H1 (cell line): Measurements from ENCODE around the gene CCDC89. TPM values are rescaled to one million over a fixed set of nuclear protein-coding genes. Genes with fewer than 3 reads are reported as not detected.

Experiments used
- ATF2 ChIP-seq: IDR thresholded peaks from 2 replicates; pipeline ENCODE4 v1.6.1; 2012; ENCODE audit warnings: low read length, inconsistent platforms
- CBX5 ChIP-seq: fragments of 300-800, 300-1000 bp; sonication (generic); IDR thresholded peaks from 2 replicates; pipeline ENCODE4 v1.7.1; 2016; ENCODE audit warnings: antibody characterized with exemption, low read length, low read depth
- JUN ChIP-seq: IDR thresholded peaks from 2 replicates; pipeline ENCODE4 v1.6.1; 2011; ENCODE audit warnings: low read depth, mild to moderate bottlenecking, improper control_type of control experiment, low read length
- JUND ChIP-seq: IDR thresholded peaks from 2 replicates; pipeline ENCODE4 v1.6.1; 2011; ENCODE audit warnings: mild to moderate bottlenecking, improper control_type of control experiment, low read length
- KDM4A ChIP-seq: IDR thresholded peaks from one replicate; pipeline ENCODE4 v1.7.1; 2012; ENCODE audit warnings: low read depth, mild to moderate bottlenecking, moderate library complexity, low read length, inconsistent platforms; ENCODE audit not compliant: severe bottlenecking
- SAP30 ChIP-seq: fragments of 300-600 bp; sonication (generic); IDR thresholded peaks from 2 replicates; pipeline ENCODE4 v1.7.1; 2012; ENCODE audit warnings: low read length, moderate library complexity, mild to moderate bottlenecking, inconsistent platforms; ENCODE audit not compliant: insufficient read depth, insufficient replicate concordance
- SIX5 ChIP-seq: IDR thresholded peaks from 2 replicates; pipeline ENCODE4 v1.6.1; 2011; ENCODE audit warnings: mild to moderate bottlenecking, low read depth, low read length
- TAF1 ChIP-seq: IDR thresholded peaks from 2 replicates; pipeline ENCODE4 v1.6.1; 2011; ENCODE audit warnings: mild to moderate bottlenecking, low read depth, low read length
- TBP ChIP-seq: IDR thresholded peaks from 2 replicates; pipeline ENCODE4 v1.6.1; 2011; ENCODE audit warnings: low read depth, low read length, improper control_type of control experiment
- polyA plus RNA-seq, 7 experiments: library from polyadenylated mRNA; depleted of rRNA in 3 of 7; stranded (reverse) in 5 of 7; unstranded in 2 of 7; fragments of >200 nt in 5 of 7; fragments of 200-250 nt in 2 of 7; gene quantifications; 1 replicate in 5 of 7; 2 replicates in 1 of 7; 4 replicates in 1 of 7; pipeline versions ENCODE4 v1.2.1 to v1.2.3, GENCODE V29; 2011 to 2013; ENCODE audit warnings: missing spikeins in 2 of 7, mixed read lengths in 2 of 7
- total RNA-seq: library from RNA; stranded (reverse); fragmentation: NEBNext Ultra II Directional; extraction: Animal tissue kit (Norgen Biotek cat#: 25700); gene quantifications from 2 replicates; pipeline ENCODE4 v1.2.1, GENCODE V29; 2021

The CCDC89 gene
- total and polyA plus RNA-seq, 2 of the 8 experiments (the other 6 are each of a cell fraction or from before 2014, with no cell fraction given) = not detected

- no peak for TF ChIP-seq CBX5
- no peak for TF ChIP-seq JUN
- no peak for TF ChIP-seq SIX5
- 0 out of 2 replicates have a peak, but pooled peaks have one; percentile 12 for TF ChIP-seq TBP
- TF ChIP-seq KDM4A = no peak
- TF ChIP-seq ATF2 = no peak
- TF ChIP-seq JUND = peak; percentile 23; the same call in 1 of the 2 replicates
- no peak for TF ChIP-seq TAF1
- no peak for TF ChIP-seq SAP30
These were observed 33.2 kb upstream of the CCDC89 start (continued) for GRCh38 chr11:85718991-85719807.
